Endothelial cell (in vitro differentiated cells): ENCODE results near the gene DOCK4. TPM values are rescaled to one million over a fixed set of nuclear protein-coding genes. Genes with fewer than 3 reads are reported as not detected.
A peak's percentile ranks its signal among the peaks of the same experiment; 100 is the strongest.

Source experiments
- DNase-seq: peaks from one replicate; pipeline ENCODE4 v3.0.0; 2021; ENCODE audit warnings: low spot score
- H3K27ac Mint-ChIP-seq: one replicate; pipeline ENCODE4 v1.8.0; 2021; ENCODE audit warnings: mixed read lengths, inconsistent platforms; ENCODE audit not compliant: unreplicated experiment
- H3K27me3 Mint-ChIP-seq: one replicate; pipeline ENCODE4 v1.8.0; 2021; ENCODE audit warnings: mild to moderate bottlenecking, moderate library complexity, mixed read lengths, inconsistent platforms; ENCODE audit not compliant: unreplicated experiment
- H3K36me3 Mint-ChIP-seq: one replicate; pipeline ENCODE4 v1.8.0; 2021; ENCODE audit warnings: mild to moderate bottlenecking, low read depth, mixed read lengths, inconsistent platforms; ENCODE audit not compliant: unreplicated experiment
- H3K4me1 Mint-ChIP-seq: one replicate; pipeline ENCODE4 v1.8.0; 2021; ENCODE audit warnings: mild to moderate bottlenecking, mixed read lengths, inconsistent platforms; ENCODE audit not compliant: unreplicated experiment
- H3K4me3 Mint-ChIP-seq: one replicate; pipeline ENCODE4 v1.8.0; 2021; ENCODE audit warnings: mild to moderate bottlenecking, mixed read lengths, inconsistent platforms; ENCODE audit not compliant: unreplicated experiment
- H3K9me3 Mint-ChIP-seq: one replicate; pipeline ENCODE4 v1.8.0; 2021; ENCODE audit warnings: mixed read lengths, inconsistent platforms; ENCODE audit not compliant: unreplicated experiment
- CTCF ChIP-seq: fragments of 200-600 bp; sonication (generic); IDR thresholded peaks from one replicate; pipeline ENCODE4 v1.5.0; 2021; ENCODE audit warnings: antibody characterized with exemption; ENCODE audit not compliant: unreplicated experiment
- total RNA-seq: library from RNA; stranded (reverse); fragmentation: NEBNext Ultra II Directional; extraction: Animal tissue kit (Norgen Biotek cat#: 25700); gene quantifications from one replicate; pipeline ENCODE4 v1.2.1, GENCODE V29; 2021; ENCODE audit not compliant: unreplicated experiment

The DOCK4 gene
- total RNA-seq, 1 donor from 2014 or later = 99.2 TPM

- no peaks in the 10 kb centered on the region for H3K36me3 Mint-ChIP-seq
- no peak for DNase-seq
- no peak overlapping the region for H3K4me3 Mint-ChIP-seq
- H3K27ac Mint-ChIP-seq = no peak overlapping the region
- peaks cover under 1% of the 10 kb centered on the region for H3K27me3 Mint-ChIP-seq
- H3K4me1 Mint-ChIP-seq = peaks cover 32% of the 10 kb centered on the region
- H3K9me3 Mint-ChIP-seq = no peaks in the 10 kb centered on the region
- no peak for TF ChIP-seq CTCF
These were observed 80.9 kb downstream of the DOCK4 start for GRCh38 chr7:112125250-112125649.

GRCh38 chr7:112124061-112124766 lies 82.0 kb downstream of the DOCK4 start:
- no peak for TF ChIP-seq CTCF
- Mint-ChIP-seq H3K4me3 (no peak overlapping the region), H3K27me3 (no peaks in the 10 kb centered on the region), H3K36me3 (no peaks in the 10 kb centered on the region), H3K4me1 (peaks cover 23% of the 10 kb centered on the region), H3K9me3 (no peaks in the 10 kb centered on the region), H3K27ac (no peak overlapping the region)
- DNase-seq = no peak

- peak overlapping the region; percentile 55 for H3K27ac Mint-ChIP-seq
- no peaks in the 10 kb centered on the region for H3K36me3 Mint-ChIP-seq
- TF ChIP-seq CTCF = no peak
- peaks cover 20% of the 10 kb centered on the region for H3K4me1 Mint-ChIP-seq
- no peak for DNase-seq
- H3K27me3 Mint-ChIP-seq = peaks cover 2% of the 10 kb centered on the region
- no peak overlapping the region for H3K4me3 Mint-ChIP-seq
- H3K9me3 Mint-ChIP-seq = no peaks in the 10 kb centered on the region
These were observed 83.4 kb downstream of the DOCK4 start for GRCh38 chr7:112122798-112123197.

- H3K9me3 Mint-ChIP-seq = no peaks in the 10 kb centered on the region
These were observed 84.1 kb downstream of the DOCK4 start for GRCh38 chr7:112122144-112122543.

More at GRCh38 chr7:112122144-112122543, 84.1 kb downstream of the DOCK4 start:
- Mint-ChIP-seq H3K4me1 (peaks cover 20% of the 10 kb centered on the region), H3K27ac (no peak overlapping the region), H3K27me3 (peaks cover 2% of the 10 kb centered on the region), H3K4me3 (no peak overlapping the region), H3K36me3 (no peaks in the 10 kb centered on the region)
- TF ChIP-seq CTCF = no peak
- DNase-seq = no peak
